IMR-90 (cell line): ENCODE results near the gene GSG1L. TPM values are rescaled to one million over a fixed set of nuclear protein-coding genes. Genes with fewer than 3 reads are reported as not detected.

ENCODE experiments used
- ATAC-seq: fragments of 200-7000 bp; cut with Tn5 transposase; 2 replicates; pipeline ENCODE4 v1.9.1; 2020; ENCODE audit warnings: low read depth, mild to moderate bottlenecking, moderate library complexity
- BruUV-seq: library from RNA; stranded (reverse); fragments of 400-500 nt; replicated peaks from 2 replicates; lab custom pipeline; 2021; lab: Mats Ljungman, UMichigan
- CTCF ChIA-PET: fragments of 300-600 bp; formaldehyde crosslinking; extraction: SDS; loops from one replicate; lab custom pipeline; 2021; ENCODE audit warnings: antibody characterized with exemption; lab: Yijun Ruan, JAX
- POLR2A ChIA-PET: fragments of 300-600 bp; sonication (Branson Sonifier 250); formaldehyde crosslinking; loops from one replicate; lab custom pipeline; 2022; ENCODE audit warnings: antibody characterized with exemption; ENCODE audit not compliant: unreplicated experiment; lab: Charles Lee
- DNase-seq: peaks from one replicate; pipeline ENCODE4 v3.0.0; 2013
- H2AFZ ChIP-seq: replicated peaks from 2 replicates; pipeline ENCODE3; 2013; ENCODE audit warnings: low read length, mild to moderate bottlenecking; ENCODE audit not compliant: poor library complexity
- H2AK5ac ChIP-seq: 2 replicates; pipeline ENCODE4 v1.6.1; 2013; ENCODE audit warnings: low read depth, low read length, inconsistent platforms
- H2AK9ac ChIP-seq: replicated peaks from 2 replicates; pipeline ENCODE3; 2013; ENCODE audit warnings: mild to moderate bottlenecking, low read depth, low read length, moderate library complexity; ENCODE audit not compliant: poor library complexity
- H2BK120ac ChIP-seq: 2 replicates; pipeline ENCODE4 v1.6.1; 2013; ENCODE audit warnings: low read depth, low read length, inconsistent platforms
- H2BK15ac ChIP-seq: 3 replicates; pipeline ENCODE4 v1.6.1; 2013; ENCODE audit warnings: low read depth, low read length, inconsistent platforms
- H2BK20ac ChIP-seq: 2 replicates; pipeline ENCODE4 v1.6.1; 2013; ENCODE audit warnings: low read depth, mild to moderate bottlenecking, inconsistent platforms, low read length, moderate library complexity
- H2BK5ac ChIP-seq: 2 replicates; pipeline ENCODE4 v1.6.1; 2013; ENCODE audit warnings: mild to moderate bottlenecking, low read depth, low read length, inconsistent platforms; ENCODE audit not compliant: poor library complexity, severe bottlenecking
- H3K14ac ChIP-seq: replicated peaks from 2 replicates; pipeline ENCODE4 v1.6.1; 2013; ENCODE audit warnings: low read depth, low read length, inconsistent platforms
- H3K18ac ChIP-seq: 2 replicates; pipeline ENCODE4 v1.6.1; 2013; ENCODE audit warnings: low read depth, low read length, control low read depth
- H3K23ac ChIP-seq: 2 replicates; pipeline ENCODE4 v1.6.1; 2013; ENCODE audit warnings: low read depth, low read length, inconsistent platforms
- H3K27ac ChIP-seq: 2 replicates; pipeline ENCODE4 v1.5.1; 2013; ENCODE audit warnings: mild to moderate bottlenecking, control low read depth, low read length; ENCODE audit not compliant: insufficient read depth
- H3K27me3 ChIP-seq: 2 replicates; pipeline ENCODE4 v1.6.1; 2013; ENCODE audit warnings: low read length; ENCODE audit not compliant: control insufficient read depth, insufficient read depth
- H3K36me3 ChIP-seq: 2 replicates; pipeline ENCODE4 v1.6.1; 2013; ENCODE audit warnings: low read length, mixed read lengths; ENCODE audit not compliant: control insufficient read depth, insufficient read depth
- H3K4ac ChIP-seq: 2 replicates; pipeline ENCODE4 v1.6.1; 2013; ENCODE audit warnings: low read depth, low read length, inconsistent platforms
- H3K4me1 ChIP-seq: 2 replicates; pipeline ENCODE4 v1.6.1; 2013; ENCODE audit warnings: low read length, mixed read lengths; ENCODE audit not compliant: control insufficient read depth, insufficient read depth
- H3K4me2 ChIP-seq: 2 replicates; pipeline ENCODE4 v1.6.1; 2013; ENCODE audit warnings: low read depth, mild to moderate bottlenecking, control low read depth, low read length, moderate library complexity
- H3K4me3 ChIP-seq: 2 replicates; pipeline ENCODE4 v1.5.1; 2013; ENCODE audit warnings: low read depth, mild to moderate bottlenecking, control low read depth, low read length, moderate library complexity; ENCODE audit not compliant: insufficient read depth
- H3K56ac ChIP-seq: 2 replicates; pipeline ENCODE4 v1.6.1; 2013; ENCODE audit warnings: low read length, inconsistent platforms; ENCODE audit not compliant: insufficient read depth; ENCODE audit errors: extremely low read depth
- H3K79me1 ChIP-seq, 2 experiments: 2 replicates each; pipeline ENCODE4 v1.6.1; 2013; ENCODE audit warnings: low read length in 2 of 2, inconsistent platforms in 1 of 2, low read depth in 1 of 2
- H3K9ac ChIP-seq: 2 replicates; pipeline ENCODE4 v1.6.1; 2013; ENCODE audit warnings: low read depth, low read length, control low read depth
- H3K9me1 ChIP-seq: 2 replicates; pipeline ENCODE4 v1.6.1; 2013; ENCODE audit warnings: low read length, inconsistent platforms; ENCODE audit not compliant: insufficient read depth
- H3K9me3 ChIP-seq: 2 replicates; pipeline ENCODE4 v1.6.1; 2013; ENCODE audit warnings: low read length; ENCODE audit not compliant: control insufficient read depth, insufficient read depth
- H4K20me1 ChIP-seq: 2 replicates; pipeline ENCODE4 v1.6.1; 2013; ENCODE audit warnings: low read length, inconsistent platforms; ENCODE audit not compliant: insufficient read depth
- H4K5ac ChIP-seq: 2 replicates; pipeline ENCODE4 v1.6.1; 2013; ENCODE audit warnings: mild to moderate bottlenecking, low read depth, low read length, control low read depth
- H4K8ac ChIP-seq, 2 experiments: 2 replicates each; pipeline ENCODE4 v1.6.1; 2013; ENCODE audit warnings: low read depth in 2 of 2, low read length in 2 of 2, control low read depth in 1 of 2, inconsistent platforms in 1 of 2
- H4K91ac ChIP-seq: 2 replicates; pipeline ENCODE4 v1.6.1; 2013; ENCODE audit warnings: low read depth, low read length, inconsistent platforms; ENCODE audit not compliant: insufficient read depth
- CEBPB ChIP-seq: IDR thresholded peaks from 2 replicates; pipeline ENCODE4 v1.6.1; 2012; ENCODE audit warnings: low read depth, low read length, improper control_type of control experiment
- CHD1 ChIP-seq: IDR thresholded peaks from 2 replicates; pipeline ENCODE4 v1.6.1; 2012; ENCODE audit warnings: low read depth, low read length, improper control_type of control experiment
- CTCF ChIP-seq: conservative IDR thresholded peaks from 2 replicates; pipeline ENCODE4 v1.5.1; 2012; ENCODE audit warnings: mild to moderate bottlenecking, low read depth, low read length, improper control_type of control experiment
- ELK1 ChIP-seq: fragments of 150-350 bp; IDR thresholded peaks from 2 replicates; pipeline ENCODE4 v1.6.1; 2016; ENCODE audit warnings: low read depth, mild to moderate bottlenecking, low read length, moderate library complexity, borderline replicate concordance
- FOS ChIP-seq: fragments of 150-350 bp; IDR thresholded peaks from 2 replicates; pipeline ENCODE4 v1.6.1; 2016; ENCODE audit warnings: low read depth, low read length
- MAFK ChIP-seq: IDR thresholded peaks from 2 replicates; pipeline ENCODE4 v1.6.1; 2012; ENCODE audit warnings: low read depth, low read length, improper control_type of control experiment
- MAZ ChIP-seq: IDR thresholded peaks from 2 replicates; pipeline ENCODE4 v1.6.1; 2012; ENCODE audit warnings: low read depth, mild to moderate bottlenecking, low read length, improper control_type of control experiment, moderate library complexity, borderline replicate concordance
- MXI1 ChIP-seq: IDR thresholded peaks from 2 replicates; pipeline ENCODE4 v1.6.1; 2012; ENCODE audit warnings: low read depth, mild to moderate bottlenecking, low read length, moderate library complexity, borderline replicate concordance
- NFE2L2 ChIP-seq: fragments of 150-350 bp; IDR thresholded peaks from 2 replicates; pipeline ENCODE4 v1.6.1; 2016; ENCODE audit warnings: low read depth, mild to moderate bottlenecking, low read length
- POLR2A ChIP-seq: IDR thresholded peaks from 2 replicates; pipeline ENCODE4 v1.6.1; 2012; ENCODE audit warnings: mild to moderate bottlenecking, low read depth, low read length
- RAD21 ChIP-seq: IDR thresholded peaks from 2 replicates; pipeline ENCODE4 v1.6.1; 2012; ENCODE audit warnings: low read length, improper control_type of control experiment
- RFX5 ChIP-seq: IDR thresholded peaks from 2 replicates; pipeline ENCODE4 v1.8.0; 2012; ENCODE audit warnings: low read depth, mild to moderate bottlenecking, low read length, moderate library complexity
- SMC3 ChIP-seq: fragments of 150-350 bp; IDR thresholded peaks from 2 replicates; pipeline ENCODE4 v1.6.1; 2016; ENCODE audit warnings: low read depth, mild to moderate bottlenecking, antibody characterized with exemption, low read length, moderate library complexity
- USF2 ChIP-seq: fragments of 150-350 bp; IDR thresholded peaks from 2 replicates; pipeline ENCODE4 v1.6.1; 2017; ENCODE audit warnings: mild to moderate bottlenecking, antibody characterized with exemption, low read length, low read depth
- WGBS, 2 experiments: methylation state at CpG; one replicate each; pipeline versions ENCODE4 v1.1.5 to v1.1.7; 2013; ENCODE audit warnings: missing lambda C conversion rate in 2 of 2; ENCODE audit not compliant: insufficient read length in 1 of 2; ENCODE audit errors: extremely low coverage in 2 of 2; 5-methylcytosine and 5-hydroxymethylcytosine counted together
- dilution Hi-C: fragments of 300-500 bp; cut with HindIII; formaldehyde crosslinking; loops from one replicate; pipeline ENCODE4 v1.14.3; 2018; ENCODE audit warnings: low sequenced_read_pairs; ENCODE audit not compliant: unreplicated experiment
- in situ Hi-C: fragments of 300-500 bp; cut with MboI; formaldehyde crosslinking; loops from 3 replicates; pipeline ENCODE4 v1.14.3; 2019; ENCODE audit warnings: low sequenced_read_pairs, inconsistent platforms, mixed read lengths
- intact Hi-C: fragments of 100-400 bp; cut with micrococcal nuclease; formaldehyde crosslinking; loops from 2 replicates; pipeline ENCODE4 v1.10.0; 2022
- polyA plus RNA-seq, 3 experiments: library from polyadenylated mRNA; depleted of rRNA; stranded (reverse); fragments of >200 nt; gene quantifications; 2 replicates each; pipeline ENCODE4 v1.2.3, GENCODE V29; 2012; ENCODE audit warnings: low replicate concordance in 1 of 3
- total RNA-seq: library from RNA; depleted of rRNA; stranded (reverse); fragments of >200 nt; gene quantifications from 2 replicates; pipeline ENCODE4 v1.2.3, GENCODE V29; 2012

Gene GSG1L
- total and polyA plus RNA-seq, 2 of the 4 experiments (the other 2 are of a cell fraction) = not detected

- H2BK5ac ChIP-seq = no peak overlapping the region
- no peak overlapping the region for H4K8ac ChIP-seq
- no peak overlapping the region for H2AK5ac ChIP-seq
- no peaks in the 10 kb centered on the region for H3K36me3 ChIP-seq
- H3K9me1 ChIP-seq = no peaks in the 10 kb centered on the region
- in situ Hi-C loops = no loop called here
- POLR2A ChIA-PET = no interaction called here
- H3K4me1 ChIP-seq = no peaks in the 10 kb centered on the region
- H3K4me3 ChIP-seq = no peak overlapping the region
- no TSS peak for BruUV-seq
- TF ChIP-seq MXI1 = no peak
- TF ChIP-seq NFE2L2 = no peak
- no peak for TF ChIP-seq RFX5
- TF ChIP-seq SMC3 = no peak
- TF ChIP-seq CTCF = no peak
- no peak for TF ChIP-seq CEBPB
- TF ChIP-seq CHD1 = no peak
- TF ChIP-seq FOS = no peak
- TF ChIP-seq POLR2A = no peak
- TF ChIP-seq MAFK = no peak
- TF ChIP-seq MAZ = no peak
- no peak for TF ChIP-seq USF2
- no peak for TF ChIP-seq ELK1
- no peak for TF ChIP-seq RAD21
- no peak overlapping the region for H3K4ac ChIP-seq
- H3K4me2 ChIP-seq = no peak overlapping the region
- H2AFZ ChIP-seq = no peak overlapping the region
- no peaks in the 10 kb centered on the region for H4K20me1 ChIP-seq
- dilution Hi-C loops = no loop called here
- H2AK9ac ChIP-seq = no peak overlapping the region
- H3K27me3 ChIP-seq = peaks cover 20% of the 10 kb centered on the region
- H3K14ac ChIP-seq = no peak overlapping the region
- intact Hi-C loops = no loop called here
- CTCF ChIA-PET = no interaction called here
- no peak for ATAC-seq
- no peaks in the 10 kb centered on the region for H3K9me3 ChIP-seq
- no peak overlapping the region for H4K5ac ChIP-seq
- H3K56ac ChIP-seq = no peak overlapping the region
- WGBS, 2 experiments = 66% methylated on average over 3 of the region's 8 CpGs; no CpG with 5 or more reads in 1 of the 2 experiments
- H3K27ac ChIP-seq = no peak overlapping the region
- H3K18ac ChIP-seq = no peak overlapping the region
- H3K79me1 ChIP-seq = no peaks in the 10 kb centered on the region
- H2BK15ac ChIP-seq = no peak overlapping the region
- H2BK120ac ChIP-seq = no peak overlapping the region
- no peak overlapping the region for H3K9ac ChIP-seq
- no peak overlapping the region for H2BK20ac ChIP-seq
- DNase-seq = no peak
- no peak overlapping the region for H3K23ac ChIP-seq
- no peak overlapping the region for H4K91ac ChIP-seq
These were observed 240.1 kb downstream of the GSG1L start for GRCh38 chr16:27823421-27823820.
